ENCODE results near the gene PRR14L. TPM values are rescaled to one million over a fixed set of nuclear protein-coding genes. Genes with fewer than 3 reads are reported as not detected.

The PRR14L gene
- total RNA-seq, 4 donors from 2014 or later = 22.8 to 28.4 (median 27.3) TPM

GRCh38 chr22:31754813-31755212 is 4.9 kb upstream of the PRR14L start:
- Histone ChIP-seq H3K9me3 (no peaks in the 10 kb centered on the region), H3K27ac (peak overlapping the region; percentile 88 to 97 (median 92)), H3K36me3 (peaks cover 0 to 27% (median 0%) of the 10 kb centered on the region in 3 donors), H3K4me1 (peaks cover 0 to 40% (median 24%) of the 10 kb centered on the region in 4 donors), H3K27me3 (no peaks in the 10 kb centered on the region), H3K4me3 (peak overlapping the region in 3 of 4 donors; percentile 76 to 97 (median 80))
- no peak for TF ChIP-seq CTCF (IDR thresholded peaks at IDR 0.05)
- TF ChIP-seq POLR2A (IDR thresholded peaks at IDR 0.05) = no peak
- TF ChIP-seq EP300 (IDR thresholded peaks at IDR 0.05) = no peak
- 29 to 41% methylated on average over 6 of the region's 6 CpGs for WGBS, 2 donors
- DNase-seq (ENCODE audit: low spot score in 2 of 2) = no peak

GRCh38 chr22:31753634-31754501 is 3.9 kb upstream of the PRR14L start, which contains the start of gene DEPDC5:
Gene DEPDC5, plus strand, starts transcription at chr22:31754019. Its CDS starts 903 bp downstream, at chr22:31754922.
- DNase-seq (ENCODE audit: low spot score in 2 of 2) = peak; percentile 91 to 93
- Histone ChIP-seq H3K36me3 (peaks cover 0 to 18% (median 0%) of the 10 kb centered on the region in 3 donors), H3K4me1 (peaks cover 0 to 44% (median 28%) of the 10 kb centered on the region in 4 donors), H3K27ac (peak within 1 kb of the TSS; percentile 88 to 97 (median 92)), H3K4me3 (peak within 1 kb of the TSS; percentile 76 to 97 (median 84)), H3K9me3 (no peaks in the 10 kb centered on the region), H3K27me3 (no peaks in the 10 kb centered on the region)
- TF ChIP-seq EP300 (IDR thresholded peaks at IDR 0.05) (peak; percentile 60 to 97), POLR2A (IDR thresholded peaks at IDR 0.05) (peak; percentile 64 to 86), CTCF (IDR thresholded peaks at IDR 0.05) (peak in 1 of 5 experiments; percentile 46)
- WGBS, 2 donors = 2% methylated on average over 28 to 32 of the region's 65 CpGs

GRCh38 chr22:31753005-31753633 is 3.2 kb upstream of the PRR14L start:
- Histone ChIP-seq H3K4me1 (peaks cover 0 to 51% (median 35%) of the 10 kb centered on the region in 4 donors), H3K9me3 (no peaks in the 10 kb centered on the region), H3K27ac (peak overlapping the region; percentile 88 to 97 (median 92)), H3K27me3 (no peaks in the 10 kb centered on the region), H3K4me3 (peak overlapping the region; percentile 76 to 97 (median 84)), H3K36me3 (peaks cover 0 to 10% (median 0%) of the 10 kb centered on the region in 3 donors)
- DNase-seq (ENCODE audit: low spot score in 2 of 2) = peak in 1 of 2 donors; percentile 9
- 2 to 4% methylated on average over 20 of the region's 20 CpGs for WGBS, 2 donors
- TF ChIP-seq CTCF (IDR thresholded peaks at IDR 0.05) (no peak), EP300 (IDR thresholded peaks at IDR 0.05) (no peak), POLR2A (IDR thresholded peaks at IDR 0.05) (no peak)

- H3K27me3 ChIP-seq = no peaks in the 10 kb centered on the region
- no peak for DNase-seq (ENCODE audit: low spot score in 2 of 2)
- H3K36me3 ChIP-seq = peaks cover 0 to 3% (median 0%) of the 10 kb centered on the region in 3 donors
- no peak overlapping the region for H3K4me3 ChIP-seq
- WGBS, 2 donors = 66 to 69% methylated on average over 7 of the region's 7 CpGs
- H3K4me1 ChIP-seq = peaks cover 0 to 59% (median 42%) of the 10 kb centered on the region in 4 donors
- TF ChIP-seq CTCF (IDR thresholded peaks at IDR 0.05) = no peak
- no peak for TF ChIP-seq POLR2A (IDR thresholded peaks at IDR 0.05)
- TF ChIP-seq EP300 (IDR thresholded peaks at IDR 0.05) = no peak
- H3K9me3 ChIP-seq = no peaks in the 10 kb centered on the region
- peak overlapping the region in 3 of 4 donors; percentile 91 to 97 (median 94) for H3K27ac ChIP-seq
Measured at GRCh38 chr22:31752096-31752847, 2.3 kb upstream of the PRR14L start.
